ENCODE results near the gene TTC29.

The TTC29 gene

DNA sequence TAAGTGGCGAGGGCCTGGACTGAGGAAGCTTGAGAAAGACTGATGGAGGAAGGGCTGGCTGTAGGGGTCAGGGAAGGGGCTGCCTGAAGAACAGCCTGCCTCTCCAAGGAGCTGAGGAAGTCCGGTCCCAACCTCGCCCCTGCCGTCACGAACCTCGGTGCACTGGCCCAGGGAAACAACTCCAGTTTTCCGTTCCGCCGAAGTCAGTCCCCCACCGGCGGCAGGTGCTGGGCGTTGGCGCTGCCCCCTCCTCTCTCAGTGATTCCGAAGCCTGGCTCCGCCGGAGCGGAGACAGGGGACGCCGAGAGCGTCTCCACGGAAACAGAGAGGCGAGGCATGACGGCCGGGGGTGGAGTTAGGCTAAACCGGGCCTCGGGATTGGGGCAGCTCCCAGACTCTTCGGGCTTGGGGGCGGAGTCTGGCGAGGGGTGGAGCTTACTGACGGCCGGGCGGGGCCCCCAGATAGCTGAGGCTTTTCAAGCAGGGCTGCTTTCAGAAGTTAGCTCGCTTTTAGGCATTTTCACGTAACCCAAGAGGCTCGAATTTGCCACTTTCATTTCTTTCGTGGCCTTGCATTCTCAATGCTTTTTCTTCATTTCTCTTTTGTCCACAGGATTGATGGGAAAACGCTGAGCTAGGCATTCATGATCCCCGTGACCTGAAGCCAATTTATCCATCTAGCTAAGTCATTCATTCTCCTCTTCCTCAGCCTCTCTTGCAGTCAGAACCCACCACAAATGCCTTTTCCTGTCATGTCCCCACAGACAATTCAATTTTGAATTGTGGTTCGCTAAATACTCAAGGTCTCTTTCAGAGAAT is at the start of gene TTC29:
TSS of gene TTC29 (minus strand) at position 309 of the 819 bp plus-strand sequence. CDS start 5,969 bp downstream, outside the sequence.
- peak; percentile 92 for DNase-seq

DNA sequence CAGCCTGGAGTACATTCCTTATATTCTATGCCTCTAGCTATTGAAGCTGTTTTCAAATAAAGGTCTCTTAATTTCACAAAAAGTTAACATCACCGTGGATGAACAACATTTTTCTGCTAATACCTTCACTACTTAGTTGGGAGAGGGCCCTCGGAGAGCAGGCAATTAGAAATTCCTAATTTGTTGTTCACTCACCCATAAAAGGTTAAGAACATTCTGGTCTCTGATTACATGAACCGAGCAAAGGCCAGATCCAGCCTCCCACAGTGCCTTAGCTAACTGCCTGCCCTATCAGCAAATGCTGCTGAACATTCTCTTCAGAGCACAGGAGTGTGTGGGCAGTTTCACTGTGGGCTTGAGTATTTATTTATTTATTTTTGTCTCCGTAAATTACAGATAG is 36.0 kb upstream of the TTC29 start:
- no peak for DNase-seq

DNA sequence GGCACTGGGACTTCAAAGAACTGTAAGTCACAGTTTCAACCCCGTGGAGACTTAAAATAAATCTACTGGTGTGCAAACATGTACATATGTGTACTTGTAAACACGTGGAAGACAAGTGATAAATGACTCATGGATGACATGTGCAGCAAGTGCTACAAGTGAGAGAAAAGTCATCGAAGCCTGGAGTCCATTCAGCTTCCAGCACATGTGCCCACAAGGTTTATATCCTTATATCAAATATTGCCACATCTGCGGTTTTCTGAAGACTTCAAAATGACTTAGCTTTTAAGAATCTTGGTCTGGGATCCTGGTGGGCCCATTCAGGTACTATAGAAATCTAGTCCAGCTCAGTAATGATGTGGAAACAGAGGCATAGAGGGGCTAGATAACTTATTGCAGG is 33.0 kb upstream of the TTC29 start:
- DNase-seq: no peak

DNA sequence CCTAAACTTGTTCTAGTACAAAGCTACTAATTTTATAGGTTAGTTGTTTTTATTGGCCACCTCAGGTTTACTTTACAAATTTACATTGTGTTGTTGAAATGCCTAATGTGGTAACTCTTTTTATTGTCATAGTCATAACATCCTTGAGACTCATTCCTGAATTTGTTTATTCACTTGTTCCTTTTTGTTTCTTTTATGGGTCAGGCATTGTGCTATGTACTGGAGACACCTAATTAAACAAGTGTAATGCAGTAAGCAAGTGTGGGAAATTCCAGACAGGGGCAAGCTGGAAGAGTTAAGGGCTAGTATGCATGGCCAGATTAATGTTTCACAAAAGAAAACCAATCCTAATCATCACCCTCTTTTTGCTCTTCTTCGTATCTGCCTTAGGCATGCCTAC is 30.5 kb upstream of the TTC29 start:
- no peak for DNase-seq

DNA sequence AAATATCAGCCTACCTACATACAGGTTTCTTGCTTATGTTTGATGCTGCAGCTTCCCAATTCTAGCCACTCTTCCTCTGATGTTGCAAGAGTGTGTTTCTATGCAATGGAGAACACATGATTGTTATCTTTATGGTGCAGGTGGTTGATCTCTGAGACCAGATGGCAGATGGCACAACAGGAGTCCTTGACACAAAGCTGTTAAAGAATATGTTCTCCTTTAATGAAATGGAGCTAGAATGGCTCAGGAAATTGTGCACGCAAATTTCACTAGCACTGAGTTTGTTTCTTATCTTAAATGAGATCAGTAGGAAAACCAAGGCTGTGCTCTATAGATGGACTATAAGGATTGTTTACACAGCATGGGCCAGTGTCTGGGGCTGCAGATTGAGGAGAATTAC is 29.9 kb upstream of the TTC29 start:
- DNase-seq: no peak

GRCh38 chr4:146975036-146975435 is 29.4 kb upstream of the TTC29 start:
- DNase-seq: no peak

- DNase-seq: no peak
Measured at GRCh38 chr4:146972036-146972435, 26.4 kb upstream of the TTC29 start.

- no peak for DNase-seq
Measured at GRCh38 chr4:146969126-146969525, 23.5 kb upstream of the TTC29 start.

- no peak for DNase-seq
Measured at GRCh38 chr4:146960634-146961033, 15.0 kb upstream of the TTC29 start.

GRCh38 chr4:146959692-146960091 is 14.0 kb upstream of the TTC29 start:
- no peak for DNase-seq

- DNase-seq: no peak
Measured at GRCh38 chr4:146957237-146957636, 11.6 kb upstream of the TTC29 start.

DNA sequence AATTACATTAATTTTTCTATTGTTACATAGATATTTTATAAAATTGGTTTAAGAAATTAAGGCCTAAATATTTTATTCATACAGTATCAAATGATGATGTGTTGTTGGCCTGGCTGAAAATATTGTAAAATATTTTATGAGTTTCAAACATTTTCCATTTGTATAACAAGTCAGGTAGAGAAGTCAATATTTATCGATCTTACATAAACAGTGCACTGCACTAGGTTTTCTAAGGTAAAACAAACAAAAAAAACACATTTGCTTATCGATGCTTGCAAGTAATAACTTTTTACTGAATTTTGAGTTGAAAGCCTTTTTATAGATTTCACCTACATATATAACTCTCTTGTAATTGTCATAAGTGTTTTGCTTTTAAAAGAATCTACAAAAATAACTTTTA is 7.2 kb upstream of the TTC29 start:
- DNase-seq: no peak

DNA sequence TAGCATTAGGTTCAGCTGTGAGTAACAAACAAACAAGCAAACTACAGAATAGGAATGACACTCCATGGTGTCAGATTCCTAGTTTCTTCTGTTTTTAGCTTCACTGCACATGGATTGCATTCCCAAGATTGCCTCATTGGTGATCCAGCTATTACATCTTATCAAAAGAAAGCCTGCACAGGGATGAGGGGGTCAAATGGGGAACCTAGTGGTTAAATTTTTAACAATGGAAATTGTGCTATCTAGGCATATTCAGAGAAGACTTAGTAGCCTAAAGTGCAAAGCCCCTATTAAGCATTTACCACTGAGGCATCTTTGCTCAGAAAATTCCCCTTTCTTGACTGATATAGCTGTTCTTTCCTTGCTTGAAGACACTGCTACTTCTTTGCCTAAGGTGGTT is 3.9 kb upstream of the TTC29 start:
- DNase-seq: no peak

DNA sequence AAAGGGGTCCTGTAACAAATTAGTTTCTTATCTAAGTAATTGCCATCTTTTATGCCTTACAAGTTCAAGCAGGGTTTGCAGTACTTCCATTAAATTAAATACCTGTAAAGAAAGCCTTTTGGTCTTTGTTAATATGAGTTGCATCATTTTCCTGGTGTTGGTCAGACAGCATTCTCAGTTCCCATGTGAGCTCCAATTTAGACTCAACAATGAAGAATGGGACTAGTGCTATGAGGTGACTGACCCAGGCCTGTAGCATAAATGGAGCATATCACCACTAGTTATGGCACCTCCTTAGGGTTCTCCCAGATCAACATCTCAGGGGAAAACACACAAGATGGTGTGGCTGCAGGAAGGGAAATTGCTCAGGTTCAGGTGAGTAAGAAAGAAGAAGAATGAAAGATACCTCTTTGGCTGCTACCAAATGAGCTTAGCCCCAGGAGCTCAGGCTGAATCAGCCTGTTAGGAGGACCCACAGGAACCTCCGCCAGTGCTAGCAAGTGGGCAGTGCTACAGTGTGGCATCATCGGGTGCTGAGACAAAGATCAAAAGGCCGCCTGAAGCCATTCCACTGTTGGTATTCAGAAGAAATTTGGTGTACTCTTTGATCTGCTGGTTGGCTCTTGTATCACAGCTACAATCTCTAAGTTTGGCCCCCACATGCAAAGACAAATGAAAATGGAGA is 1.8 kb downstream of the TTC29 start:
- DNase-seq: no peak

DNA sequence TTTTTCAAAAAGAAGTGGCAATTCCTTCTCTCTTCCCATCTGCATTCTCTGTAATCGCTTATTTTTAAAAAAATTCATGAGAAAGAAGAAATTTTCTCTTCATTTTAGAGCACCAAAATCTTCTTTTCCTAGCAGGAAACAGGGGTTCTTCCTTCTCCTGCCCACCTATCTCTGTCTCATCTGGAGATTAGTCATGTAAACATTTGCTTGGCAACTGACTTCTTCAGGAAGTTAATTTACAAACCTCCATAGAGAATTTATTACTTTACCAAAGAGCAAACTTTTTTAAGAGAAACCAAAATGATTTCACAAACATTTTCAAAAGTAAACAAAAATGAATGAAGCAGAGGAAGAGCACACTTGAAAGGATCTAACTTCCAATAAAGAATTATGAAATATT is 13.5 kb downstream of the TTC29 start:
- DNase-seq: no peak

GRCh38 chr4:146930673-146931072 is 15.0 kb downstream of the TTC29 start:
- no peak for DNase-seq

- DNase-seq: no peak
Measured at GRCh38 chr4:146927695-146928094, 18.0 kb downstream of the TTC29 start.

DNA sequence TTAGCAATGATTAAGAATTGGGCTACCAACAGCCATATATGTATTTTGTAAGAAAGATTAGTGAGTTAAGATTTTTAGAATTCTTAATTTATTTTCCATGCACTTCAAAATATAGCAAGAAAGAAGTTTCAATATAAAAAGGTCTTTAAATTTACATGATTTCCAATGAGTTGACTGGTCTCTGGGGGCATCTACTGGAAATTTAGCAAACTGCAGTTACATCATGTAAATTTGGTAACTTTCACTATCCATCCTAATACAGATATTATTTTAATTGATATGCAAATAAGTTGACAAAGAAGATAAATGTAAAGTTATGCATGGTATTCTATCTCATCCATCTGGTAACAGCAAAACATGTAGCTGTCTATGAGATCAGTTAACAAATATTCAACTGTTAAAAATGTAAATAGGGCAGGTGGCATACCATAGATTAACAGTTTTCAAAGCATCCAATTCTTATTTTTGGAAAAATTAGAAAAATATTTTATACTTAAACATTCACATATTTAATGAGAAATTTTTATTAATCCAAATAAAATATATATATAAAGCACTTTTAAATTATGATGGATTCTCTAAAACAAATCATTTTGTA is 29.1 kb downstream of the TTC29 start:
- DNase-seq: no peak

DNA sequence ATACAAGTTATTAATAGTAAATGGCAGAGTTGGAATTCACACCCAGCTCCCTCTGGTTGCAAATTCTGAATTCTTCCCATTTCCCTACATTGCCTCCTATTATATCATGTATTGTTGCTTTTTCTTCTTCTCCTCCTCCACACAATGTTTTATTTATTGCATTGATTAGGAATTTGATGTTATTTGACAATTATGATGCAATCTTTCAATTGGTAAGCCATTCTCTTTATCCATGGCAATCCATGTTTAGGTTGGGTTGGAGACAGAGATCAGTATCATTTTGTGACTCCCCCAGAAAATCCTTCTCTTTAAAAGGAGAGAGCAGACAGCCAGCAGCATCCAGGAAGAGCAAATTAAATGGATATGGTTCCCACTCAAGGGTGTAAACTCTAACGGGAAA is 30.5 kb downstream of the TTC29 start:
- no peak for DNase-seq

DNA sequence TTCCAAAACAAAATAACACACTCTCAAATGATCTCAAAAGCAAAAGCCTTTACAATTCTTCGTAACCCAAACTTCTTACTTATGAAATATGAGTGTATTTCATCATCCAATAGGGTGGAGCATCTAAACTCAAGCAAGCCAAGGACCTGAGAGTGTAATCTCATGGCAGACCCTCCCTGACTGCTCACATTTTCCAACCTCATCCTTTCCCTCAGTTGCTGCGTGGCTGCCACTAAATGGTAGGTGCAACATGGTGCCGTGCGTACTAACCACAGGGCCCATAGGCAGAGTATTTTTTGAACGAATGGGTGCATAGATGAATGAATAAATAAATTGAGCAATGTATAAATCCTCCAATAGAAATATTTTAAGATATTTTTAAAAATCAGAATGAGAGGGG is 45.4 kb downstream of the TTC29 start:
- no peak for DNase-seq

GRCh38 chr4:146890301-146890700 is 55.4 kb downstream of the TTC29 start:
- no peak for DNase-seq

DNA sequence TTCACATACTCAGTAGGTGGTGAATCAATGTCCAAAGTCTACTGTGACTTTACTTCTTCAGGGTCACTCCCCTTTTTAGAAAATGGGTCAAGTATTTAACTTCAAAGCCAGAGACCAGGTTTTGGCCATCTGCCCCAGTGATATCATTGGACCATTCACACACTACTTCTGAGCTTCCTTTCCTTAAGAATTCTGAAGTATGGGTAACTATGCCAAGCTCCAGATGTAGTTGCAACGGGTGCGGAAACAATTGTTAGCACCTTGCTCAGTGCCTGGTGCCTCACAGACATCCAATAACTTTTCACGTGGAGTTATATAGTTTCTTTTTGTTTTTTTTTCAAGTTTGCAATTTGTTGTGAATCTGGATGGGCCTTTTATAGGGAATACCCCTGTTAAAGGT is 62.6 kb downstream of the TTC29 start:
- DNase-seq: no peak

DNA sequence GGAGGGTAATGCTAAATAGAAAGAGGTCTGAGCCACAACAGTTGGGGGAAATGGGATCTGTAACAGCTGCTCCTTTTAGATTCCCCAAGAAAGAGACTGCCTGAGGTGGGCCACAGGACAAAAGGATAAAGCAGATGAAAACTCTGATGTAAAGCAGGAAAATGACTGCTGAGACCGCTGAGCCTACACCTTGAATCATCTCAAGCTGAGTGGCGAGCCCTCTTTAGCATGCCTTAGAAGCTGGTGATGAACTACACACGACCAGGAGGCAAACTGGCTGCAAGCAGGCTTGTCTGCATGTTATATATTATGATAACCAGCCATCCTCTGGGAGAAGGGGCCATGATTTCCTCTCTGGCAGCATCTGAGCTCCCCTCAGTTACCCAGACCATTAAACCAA is 88.4 kb downstream of the TTC29 start:
- no peak for DNase-seq

DNA sequence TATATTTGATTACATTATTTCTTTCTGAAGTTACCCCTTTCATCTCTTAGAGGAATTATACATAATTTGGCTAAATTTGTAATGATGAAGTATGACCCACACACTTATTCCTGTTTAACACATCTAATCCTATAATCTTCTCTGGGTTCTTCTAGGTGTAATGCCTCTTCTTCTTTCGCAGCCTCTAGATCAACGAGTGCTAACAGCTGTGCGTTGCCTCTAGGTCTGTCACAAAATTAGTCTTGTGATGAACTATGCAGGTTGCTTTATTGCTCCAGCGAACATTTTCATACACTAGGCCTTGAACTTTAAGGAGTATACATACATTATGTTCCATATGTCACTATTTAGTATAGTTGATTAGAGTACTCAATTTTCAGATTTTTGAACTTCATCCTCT is 89.9 kb downstream of the TTC29 start:
- DNase-seq: no peak
